ENCODE results near the gene EFNB2. TPM values are rescaled to one million over a fixed set of nuclear protein-coding genes. Genes with fewer than 3 reads are reported as not detected.

The EFNB2 gene
- total RNA-seq, 4 donors from 2014 or later, result 12.1 to 41.3 (median 26.4) TPM

GRCh38 chr13:106548064-106548696, 12.7 kb upstream of the EFNB2 start:
- intact Hi-C loops (cut with DNase I; ENCODE audit: low total_unique reads), result no loop called here

GRCh38 chr13:106541826-106542225, 6.4 kb upstream of the EFNB2 start:
- no peak for TF ChIP-seq CTCF (IDR thresholded peaks at IDR 0.05)
- 86 to 92% methylated on average over 1 of the region's 1 CpG for WGBS, 2 donors
- DNase-seq (ENCODE audit: low spot score in 2 of 2), result no peak
- intact Hi-C loops (cut with DNase I; ENCODE audit: low total_unique reads), result no loop called here
- H3K4me3 ChIP-seq (ENCODE audit: low read depth, poor library complexity, severe bottlenecking), result no peak overlapping the region

More at GRCh38 chr13:106548064-106548696, 12.7 kb upstream of the EFNB2 start:
- 92 to 98% methylated on average over 3 of the region's 3 CpGs for WGBS, 2 donors
- H3K4me3 ChIP-seq (ENCODE audit: low read depth, poor library complexity, severe bottlenecking), result no peak overlapping the region
- TF ChIP-seq CTCF (IDR thresholded peaks at IDR 0.05) (no peak), POLR2A (IDR thresholded peaks at IDR 0.05) (no peak)
- DNase-seq (ENCODE audit: low spot score in 2 of 2), result no peak

GRCh38 chr13:106540613-106541012, 5.2 kb upstream of the EFNB2 start:
- WGBS, 2 donors, result 70 to 84% methylated on average over 4 of the region's 4 CpGs
- intact Hi-C loops (cut with DNase I; ENCODE audit: low total_unique reads), result no loop called here
- no peak for DNase-seq (ENCODE audit: low spot score in 2 of 2)
- TF ChIP-seq CTCF (IDR thresholded peaks at IDR 0.05) (no peak), POLR2A (IDR thresholded peaks at IDR 0.05) (no peak)
- no peak overlapping the region for H3K4me3 ChIP-seq (ENCODE audit: low read depth, poor library complexity, severe bottlenecking)

GRCh38 chr13:106537521-106537920, 2.1 kb upstream of the EFNB2 start:
- 71 to 73% methylated on average over 3 of the region's 3 CpGs for WGBS, 2 donors
- no peak for DNase-seq (ENCODE audit: low spot score in 2 of 2)
- TF ChIP-seq CTCF (IDR thresholded peaks at IDR 0.05), result no peak
- no peak for TF ChIP-seq POLR2A (IDR thresholded peaks at IDR 0.05)
- H3K4me3 ChIP-seq (ENCODE audit: low read depth, poor library complexity, severe bottlenecking), result no peak overlapping the region
- intact Hi-C loops (cut with DNase I; ENCODE audit: low total_unique reads), result loop anchor here (10.0 kb wide), 2 partner anchors 1763 to 1973 kb away; no protein-coding TSS in a partner anchor

- WGBS, 2 donors, result 6% methylated on average over 42 to 50 of the region's 50 CpGs
- TF ChIP-seq CTCF (IDR thresholded peaks at IDR 0.05), result peak in 1 of 3 donors; percentile 75
- TF ChIP-seq POLR2A (IDR thresholded peaks at IDR 0.05), result no peak
- H3K4me3 ChIP-seq (ENCODE audit: low read depth, poor library complexity, severe bottlenecking), result peak overlapping the region; percentile 47
- intact Hi-C loops (cut with DNase I; ENCODE audit: low total_unique reads), result loop anchor here (10.0 kb wide), 2 partner anchors 1762 to 1972 kb away; no protein-coding TSS in a partner anchor
- DNase-seq (ENCODE audit: low spot score in 2 of 2), result peak; percentile 76 to 97
Measured at GRCh38 chr13:106536244-106537034, 977 bp upstream of the EFNB2 start.
